Left cardiac atrium (tissue), 4 donors: ENCODE results near the gene POU1F1. TPM values are rescaled to one million over a fixed set of nuclear protein-coding genes. Genes with fewer than 3 reads are reported as not detected.
A peak's percentile ranks its signal among the peaks of the same experiment; 100 is the strongest.
"Not testable (repeated sequence)": the region's sequence is repeated elsewhere in the genome, so short reads cannot be mapped to it uniquely, and the experiment has no call there.

Experiments
- ATAC-seq, 2 donors: fragments of 200-7000 bp; cut with Tn5 transposase; one replicate each; pipeline ENCODE4 v1.9.1; 2020; ENCODE audit warnings: mild to moderate bottlenecking in 2 of 2, moderate library complexity in 2 of 2
- DNase-seq: peaks from one replicate; pipeline ENCODE4 v3.0.0-alpha.2; 2020
- intact Hi-C, 2 donors: fragments of 100-400 bp; cut with DNase I; formaldehyde crosslinking; loops; one replicate each; pipeline versions ENCODE4 v1.14.1 to v1.15.1; 2022 to 2023
- long read RNA-seq: library from polyadenylated mRNA; unstranded; transcript quantifications from one replicate; pipeline ENCODE4 v2.0.0, GENCODE V29; 2021
- total RNA-seq, 2 donors: library from RNA; stranded (reverse); fragmentation: NEBNext Ultra II Directional; extraction: Animal tissue kit (Norgen Biotek cat#: 25700); gene quantifications; one replicate each; pipeline ENCODE4 v1.2.1, GENCODE V29; 2021
- donor health status: DM: no; HTN: yes; CAD: no.
- donor health status: DM: no; HTN: yes; CAD: no; lungs with severe emphysema.
- donor health status: DM: yes; HTN: yes; CAD: no.
- donor health status: Dilated cardiomyopathy.

The POU1F1 gene, protein sequence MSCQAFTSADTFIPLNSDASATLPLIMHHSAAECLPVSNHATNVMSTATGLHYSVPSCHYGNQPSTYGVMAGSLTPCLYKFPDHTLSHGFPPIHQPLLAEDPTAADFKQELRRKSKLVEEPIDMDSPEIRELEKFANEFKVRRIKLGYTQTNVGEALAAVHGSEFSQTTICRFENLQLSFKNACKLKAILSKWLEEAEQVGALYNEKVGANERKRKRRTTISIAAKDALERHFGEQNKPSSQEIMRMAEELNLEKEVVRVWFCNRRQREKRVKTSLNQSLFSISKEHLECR
- total RNA-seq = not detected
- long read RNA-seq = 0 reads

GRCh38 chr3:87276484-87276883 lies at the start of gene POU1F1:
Gene POU1F1 (minus strand): TSS chr3:87276584. CDS start chr3:87276462, 122 bp downstream.
- intact Hi-C loops = no loop called here
- DNase-seq (no peak), ATAC-seq (no peak)

GRCh38 chr3:87324609-87325008 lies 48.2 kb upstream of the POU1F1 start:
- DNase-seq (no peak), ATAC-seq (no peak)
- intact Hi-C loops = no loop called here

DNA sequence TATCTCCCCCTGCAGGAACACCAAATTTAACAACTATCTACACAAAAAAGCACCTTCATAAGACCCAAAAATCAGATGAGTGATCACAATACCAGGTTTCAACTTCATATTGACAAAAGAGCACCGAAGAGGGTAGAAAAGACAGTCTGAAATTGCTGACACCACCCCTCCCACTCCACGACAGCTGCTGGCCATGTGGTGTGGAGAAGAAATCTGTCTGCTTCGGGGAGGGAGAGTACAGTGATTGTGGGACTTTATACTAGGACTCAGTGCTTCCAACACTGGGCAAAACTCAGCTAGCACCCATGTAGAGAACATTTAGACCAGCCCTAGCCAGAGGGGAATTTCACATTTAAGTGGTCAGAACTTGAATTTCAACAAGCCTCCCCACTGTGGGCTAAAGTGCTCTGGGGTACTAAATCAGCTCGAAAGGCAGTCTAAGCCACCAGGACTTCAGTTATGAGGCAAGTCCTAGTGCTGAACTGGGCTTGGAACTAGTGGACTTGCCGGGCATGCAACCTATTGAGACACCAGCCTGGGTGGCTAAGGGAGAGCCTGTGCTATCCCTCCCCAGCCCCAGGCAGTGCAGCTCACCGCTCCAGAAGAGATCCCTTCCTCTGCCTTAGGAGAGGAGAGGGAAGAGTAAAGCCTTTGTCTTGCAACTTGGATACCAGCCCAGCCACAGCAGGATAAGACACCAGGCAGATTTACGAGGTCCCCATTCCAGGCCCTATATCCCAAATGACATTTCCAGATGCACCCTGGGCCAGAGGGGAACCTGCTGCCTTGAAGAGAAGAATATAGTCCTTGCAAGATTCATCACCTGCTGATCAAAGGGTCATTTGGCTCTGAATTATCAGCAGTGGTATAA lies 44.6 kb upstream of the POU1F1 start:
- ATAC-seq = no peak

DNA sequence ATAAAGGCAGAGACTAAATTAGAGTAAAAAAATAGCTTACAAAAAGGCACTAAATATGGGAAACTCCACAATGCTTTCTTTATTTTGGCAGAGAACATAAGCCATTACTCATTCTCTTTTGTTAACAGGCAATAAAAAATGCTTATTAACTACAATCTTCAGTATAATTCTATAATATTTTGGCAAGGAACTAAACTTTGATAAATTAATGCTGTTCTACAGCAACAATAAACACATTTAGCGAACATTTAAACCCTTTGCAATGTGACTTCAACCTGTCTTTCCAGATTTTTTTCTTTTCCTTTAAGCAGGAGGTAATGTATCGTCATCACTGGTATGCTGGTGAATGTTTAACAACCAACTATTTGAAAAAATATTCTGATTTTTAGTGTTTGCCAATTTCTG lies 42.2 kb upstream of the POU1F1 start:
- intact Hi-C loops = no loop called here
- ATAC-seq (no peak), DNase-seq (no peak)

More for the DNA sequence above, 44.6 kb upstream of the POU1F1 start:
- no peak for DNase-seq
- intact Hi-C loops = no loop called here

DNA sequence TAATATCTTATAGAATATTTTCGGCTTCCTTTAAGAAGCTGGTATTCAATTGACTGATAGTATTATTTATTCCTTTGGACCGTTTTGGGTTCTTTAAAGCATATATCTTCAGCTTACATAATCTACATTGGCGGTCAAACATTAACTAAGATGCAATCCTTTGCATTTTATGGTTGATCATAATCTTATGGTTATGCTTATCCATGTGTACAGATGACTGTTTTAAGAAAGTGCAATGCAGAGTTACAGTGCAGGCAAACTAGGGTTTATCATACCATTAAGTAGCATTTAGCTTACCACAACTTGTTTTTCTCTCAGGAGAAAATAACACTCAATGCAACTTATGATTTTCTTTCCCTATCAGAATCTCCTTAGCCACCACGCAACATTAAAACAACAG lies 41.4 kb upstream of the POU1F1 start:
- ATAC-seq = no peak
- intact Hi-C loops = no loop called here
- no peak for DNase-seq

GRCh38 chr3:87313641-87314040 lies 37.3 kb upstream of the POU1F1 start:
- DNase-seq = no peak
- intact Hi-C loops = no loop called here
- ATAC-seq = no peak

DNA sequence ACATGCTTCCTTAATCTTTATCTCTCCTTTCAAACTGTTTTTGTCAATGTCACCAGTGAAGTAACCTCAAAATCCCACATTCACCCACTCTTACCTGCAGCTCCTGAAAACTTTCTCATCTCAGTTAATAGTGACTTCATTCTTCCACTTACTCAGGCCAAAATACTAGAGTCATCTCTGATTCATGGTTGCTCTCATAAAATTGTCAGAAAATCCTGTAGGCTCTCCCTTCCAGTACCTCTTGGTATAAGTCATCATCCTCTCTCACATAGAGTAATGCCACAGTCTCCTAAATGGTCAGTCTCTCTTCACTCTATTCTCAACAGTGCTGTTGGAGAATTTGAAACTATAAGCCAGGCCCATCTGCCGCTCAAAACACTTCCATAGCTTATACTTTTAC lies 34.9 kb upstream of the POU1F1 start:
- no peak for ATAC-seq

DNA sequence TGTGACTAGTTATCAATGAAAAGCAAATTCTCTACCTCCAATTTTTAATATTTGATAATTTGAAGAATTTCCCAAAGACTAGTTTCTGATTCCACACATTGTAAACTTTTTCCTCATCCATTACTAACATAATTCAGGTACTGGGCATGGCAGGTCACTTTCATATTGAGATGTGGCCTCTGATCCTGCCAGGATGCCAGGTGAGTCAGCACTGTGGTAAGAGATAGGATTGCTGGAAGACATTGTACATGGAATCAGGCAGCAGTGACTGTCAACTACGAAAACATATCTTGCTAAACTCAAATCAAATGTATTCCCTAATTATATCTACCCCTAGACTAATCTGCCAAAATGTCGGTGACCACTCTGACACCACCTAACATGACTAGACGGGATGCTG lies 33.2 kb upstream of the POU1F1 start:
- no peak for ATAC-seq
- intact Hi-C loops = no loop called here
- no peak for DNase-seq

More for the DNA sequence above, 34.9 kb upstream of the POU1F1 start:
- DNase-seq = no peak
- intact Hi-C loops = no loop called here

DNA sequence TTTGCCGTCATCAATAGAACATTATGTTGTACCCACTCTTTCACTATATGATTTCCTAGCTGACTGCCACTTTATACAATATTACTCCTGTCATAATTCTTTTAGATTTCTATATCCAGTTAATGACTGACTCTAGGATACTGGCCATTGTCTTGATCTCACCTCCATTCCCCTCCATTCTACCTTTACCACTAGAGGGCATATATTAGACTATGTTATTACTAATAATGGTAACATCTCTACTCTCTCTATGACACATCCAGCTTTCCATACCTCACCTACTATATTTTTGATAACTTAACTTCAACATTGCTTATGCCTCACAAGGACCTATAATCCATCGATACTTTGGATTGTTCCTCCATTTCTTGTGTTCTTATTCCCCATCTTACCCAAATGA lies 31.4 kb upstream of the POU1F1 start:
- intact Hi-C loops = no loop called here

GRCh38 chr3:87305517-87305916 lies 29.1 kb upstream of the POU1F1 start:
- no peak for ATAC-seq
- DNase-seq = no peak
- intact Hi-C loops = no loop called here

More for the DNA sequence above, 31.4 kb upstream of the POU1F1 start:
- no peak for ATAC-seq
- DNase-seq = no peak

DNA sequence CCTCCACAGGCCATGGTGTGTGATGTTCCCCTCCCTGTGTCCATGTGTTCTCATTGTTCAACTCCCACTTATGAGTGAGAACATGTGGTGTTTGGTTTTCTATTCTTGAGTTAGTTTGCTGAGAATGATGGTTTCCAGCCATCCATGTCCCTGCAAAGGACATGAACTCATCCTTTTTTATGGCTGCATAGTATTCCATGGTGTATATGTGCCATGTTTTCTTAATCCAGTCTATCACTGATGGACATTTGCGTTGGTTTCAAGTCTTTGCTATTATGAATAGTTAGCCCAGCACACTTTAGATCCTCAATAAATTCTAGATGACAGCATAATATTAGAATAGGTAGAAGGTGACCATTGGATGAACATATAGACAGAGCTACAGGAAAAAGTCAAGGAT lies 28.6 kb upstream of the POU1F1 start:
- DNase-seq, ATAC-seq, intact Hi-C loops: not testable (repeated sequence)

DNA sequence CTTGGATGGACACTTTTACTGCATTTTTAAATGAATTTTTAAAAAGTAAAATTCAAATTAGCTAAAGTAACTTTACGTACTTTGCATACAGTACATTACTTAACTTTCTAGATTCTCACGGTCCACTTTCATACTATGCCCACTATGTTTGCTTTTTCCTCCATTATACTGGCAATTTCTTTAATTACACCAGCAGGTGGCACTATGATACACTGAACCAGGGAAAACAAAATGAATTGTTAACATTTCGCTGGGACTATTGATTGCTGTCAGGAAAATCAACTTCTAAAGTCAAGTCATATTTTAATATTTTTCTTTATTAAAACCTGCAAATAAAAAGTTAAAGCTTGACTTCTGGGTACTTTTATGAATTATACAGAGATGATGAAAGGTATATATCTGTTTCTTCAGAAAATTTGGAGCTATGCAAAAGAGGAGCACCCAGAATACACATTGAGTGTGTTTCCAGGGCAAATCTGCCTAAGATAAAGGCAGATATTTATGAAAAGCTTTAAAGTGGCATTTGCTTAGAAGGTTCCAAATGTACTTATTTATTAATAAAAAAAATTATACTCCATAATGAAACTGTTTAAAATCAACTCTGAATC lies 21.8 kb upstream of the POU1F1 start:
- intact Hi-C loops = no loop called here

DNA sequence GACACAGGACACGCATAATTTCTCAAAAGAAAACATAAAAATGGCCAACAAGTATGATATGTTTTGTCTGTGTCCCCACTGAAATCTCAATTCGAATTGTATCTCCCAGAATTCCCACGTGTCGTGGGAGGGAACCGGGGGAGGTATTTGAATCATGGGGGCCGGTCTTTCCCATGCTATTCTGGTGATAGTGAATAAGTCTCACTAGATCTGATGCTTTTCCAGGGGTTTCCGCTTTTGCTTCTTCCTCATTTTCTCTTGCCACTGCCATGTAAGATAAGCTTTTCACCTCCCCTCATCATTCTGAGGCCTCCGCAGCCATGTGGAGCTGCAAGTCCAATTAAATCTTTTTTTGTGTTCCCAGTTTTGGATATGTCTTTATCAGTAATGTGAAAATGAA lies 12.1 kb upstream of the POU1F1 start:
- no peak for DNase-seq
- intact Hi-C loops = no loop called here
- no peak for ATAC-seq

More for the DNA sequence above, 21.8 kb upstream of the POU1F1 start:
- DNase-seq (no peak), ATAC-seq (no peak)

GRCh38 chr3:87287011-87287410 lies 10.6 kb upstream of the POU1F1 start:
- DNase-seq = no peak
- ATAC-seq = no peak
- intact Hi-C loops = no loop called here

DNA sequence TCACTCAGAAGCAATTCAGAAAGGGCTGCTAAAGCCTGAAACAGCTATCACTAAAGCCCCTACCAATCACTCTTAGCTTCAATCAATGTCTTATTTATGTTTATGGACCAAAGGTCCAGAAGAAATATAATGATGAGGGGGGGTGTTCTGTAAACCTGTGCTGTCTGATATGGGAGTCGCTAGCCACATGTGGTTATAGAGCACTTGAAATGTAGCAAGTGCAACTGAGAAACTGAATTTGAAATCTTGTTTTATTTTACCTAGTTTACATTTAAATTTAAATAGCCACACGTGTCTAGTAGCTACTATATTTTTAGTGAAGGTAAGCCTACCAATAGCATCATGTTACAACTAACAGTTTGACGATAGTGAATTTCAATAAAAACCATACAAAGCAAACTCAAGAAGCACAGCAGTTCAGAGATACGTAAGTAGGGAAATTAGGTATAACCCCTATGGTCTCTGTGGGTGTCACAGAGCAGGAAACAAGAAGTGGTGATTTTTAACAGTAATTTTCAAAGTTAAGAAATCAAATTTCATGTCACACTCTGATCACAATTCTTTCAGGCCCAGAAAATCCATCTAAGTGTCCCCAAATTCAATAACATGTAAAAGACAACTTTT lies 3.6 kb downstream of the POU1F1 start:
- ATAC-seq (no peak), DNase-seq (no peak)
- intact Hi-C loops = no loop called here

DNA sequence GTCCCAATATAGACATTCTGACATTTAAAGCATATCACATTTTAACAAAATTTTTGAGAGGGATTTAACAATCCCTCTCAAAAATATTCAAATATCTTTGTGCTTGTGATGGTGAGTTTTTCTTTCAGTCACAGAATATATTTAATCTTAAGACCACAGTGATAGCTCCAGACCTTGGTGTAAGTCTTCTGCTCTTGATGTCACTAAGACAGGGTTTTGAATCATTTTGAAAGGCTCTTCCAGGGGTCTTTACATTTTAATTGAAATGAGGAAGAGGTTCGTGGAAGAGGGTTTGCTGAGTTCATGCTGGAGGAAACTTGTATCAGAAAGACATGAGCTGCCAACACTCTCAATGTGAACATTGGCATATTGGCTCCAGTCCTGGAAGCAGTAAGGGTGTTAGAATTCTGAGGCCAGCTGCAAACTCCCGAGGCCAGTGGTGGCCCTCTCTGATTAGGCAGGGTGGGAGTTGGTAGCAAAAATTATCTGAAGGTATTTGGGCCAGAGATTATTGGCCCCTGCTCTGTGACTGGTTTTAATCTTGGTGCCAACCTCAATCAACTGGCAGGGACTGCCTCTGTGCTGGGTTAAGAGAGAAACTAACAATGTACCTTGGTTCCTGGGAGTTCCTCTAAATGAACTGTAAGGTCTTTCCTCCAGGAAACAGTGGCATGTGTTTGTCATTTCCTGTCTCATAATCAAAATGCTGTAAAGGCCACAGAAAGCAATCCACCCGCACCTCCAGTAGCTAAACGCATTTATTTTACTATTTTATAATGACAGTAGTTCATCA lies 5.3 kb downstream of the POU1F1 start:
- intact Hi-C loops = no loop called here
- no peak for DNase-seq
- ATAC-seq = peak in 1 of 2 donors; percentile 27

DNA sequence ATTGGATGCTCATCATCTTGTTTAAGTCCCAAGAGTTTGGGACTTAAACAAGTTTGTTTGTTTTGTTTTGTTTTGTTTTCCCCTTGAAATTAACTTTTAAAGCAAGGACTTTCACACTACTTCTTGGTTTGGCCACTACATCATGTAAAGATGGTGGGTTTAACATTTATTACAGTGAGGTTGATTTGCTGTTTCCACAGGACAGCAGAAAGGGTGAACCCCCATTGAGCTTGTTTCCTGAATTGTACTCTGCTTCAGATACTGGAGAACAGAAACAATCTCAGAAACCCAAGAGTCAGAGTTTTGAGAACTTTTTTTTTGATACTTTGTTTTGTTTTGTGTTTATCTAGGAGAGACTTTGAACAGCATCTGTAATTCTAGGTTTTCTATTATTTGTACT lies 6.7 kb downstream of the POU1F1 start:
- ATAC-seq = no peak
- intact Hi-C loops = no loop called here

GRCh38 chr3:87268646-87269211 lies 7.7 kb downstream of the POU1F1 start:
- DNase-seq = no peak
- intact Hi-C loops = no loop called here
- no peak for ATAC-seq

More for the DNA sequence above, 6.7 kb downstream of the POU1F1 start:
- no peak for DNase-seq
